H1 (cell line): ENCODE results near the gene MTCL3.

ENCODE experiments used
- CTCF ChIA-PET: fragments of 300-600 bp; sonication (Branson Sonifier 250); formaldehyde crosslinking; loops from one replicate; lab custom pipeline; 2021; ENCODE audit not compliant: partially characterized antibody; lab: Charles Lee
- POLR2A ChIA-PET: fragments of 300-600 bp; sonication (Branson Sonifier 250); formaldehyde crosslinking; loops from one replicate; lab custom pipeline; 2021; ENCODE audit warnings: inconsistent platforms; ENCODE audit not compliant: partially characterized antibody; lab: Charles Lee
- DNase-seq, 2 experiments: peaks; one replicate each; pipeline versions ENCODE4 v3.0.0 to v3.0.0-alpha.2; 2010 to 2022; ENCODE audit warnings: low spot score in 2 of 2, low read depth in 1 of 2, mixed read lengths in 1 of 2
- FAIRE-seq: peaks from 2 replicates; lab custom pipeline; 2011; peaks lifted over from hg19 to GRCh38; lab: Jason Lieb, UNC
- H2AFZ ChIP-seq: 2 replicates; pipeline ENCODE4 v1.8.1; 2012; ENCODE audit warnings: low read length, inconsistent platforms
- H2AK5ac ChIP-seq: 2 replicates; pipeline ENCODE4 v1.6.1; 2013; ENCODE audit warnings: low read depth, low read length
- H2BK120ac ChIP-seq: replicated peaks from 2 replicates; pipeline ENCODE3; 2013; ENCODE audit warnings: low read depth, low read length, inconsistent platforms
- H2BK12ac ChIP-seq: 2 replicates; pipeline ENCODE4 v1.6.1; 2013; ENCODE audit warnings: low read depth, low read length
- H2BK15ac ChIP-seq: 2 replicates; pipeline ENCODE4 v1.6.1; 2013; ENCODE audit warnings: low read length
- H2BK20ac ChIP-seq: 2 replicates; pipeline ENCODE4 v1.6.1; 2013; ENCODE audit warnings: low read length
- H2BK5ac ChIP-seq: 2 replicates; pipeline ENCODE4 v1.6.1; 2013; ENCODE audit warnings: low read depth, low read length
- H3K14ac ChIP-seq: 2 replicates; pipeline ENCODE4 v1.6.1; 2013; ENCODE audit warnings: inconsistent platforms; ENCODE audit not compliant: insufficient read length
- H3K18ac ChIP-seq: 2 replicates; pipeline ENCODE4 v1.6.1; 2013; ENCODE audit warnings: low read length; ENCODE audit errors: extremely low read depth
- H3K23ac ChIP-seq: 2 replicates; pipeline ENCODE4 v1.6.1; 2013; ENCODE audit warnings: inconsistent platforms; ENCODE audit not compliant: insufficient read length
- H3K23me2 ChIP-seq: 2 replicates; pipeline ENCODE4 v1.6.1; 2013; ENCODE audit warnings: low read depth, low read length
- H3K27ac ChIP-seq: 2 replicates; pipeline ENCODE4 v1.6.1; 2011; ENCODE audit warnings: low read depth, low read length, inconsistent platforms
- H3K27me3 ChIP-seq, 4 experiments: replicated peaks in 1 of 4; 1 replicate in 1 of 4; 2 replicates in 3 of 4; pipeline versions ENCODE4 v1.6.1 to v1.8.1; 2011 to 2013; ENCODE audit warnings: low read length in 3 of 4, mild to moderate bottlenecking in 3 of 4, inconsistent platforms in 2 of 4, mixed read lengths in 2 of 4, moderate library complexity in 1 of 4; ENCODE audit not compliant: control insufficient read depth in 3 of 4, insufficient read depth in 3 of 4; ENCODE audit errors: extremely low read depth in 1 of 4
- H3K36me3 ChIP-seq, 4 experiments: 2 replicates each; pipeline versions ENCODE4 v1.6.1 to v1.8.1; 2011 to 2013; ENCODE audit warnings: mild to moderate bottlenecking in 4 of 4, low read length in 3 of 4, moderate library complexity in 2 of 4, control low read depth in 1 of 4, inconsistent platforms in 1 of 4; ENCODE audit not compliant: insufficient read depth in 4 of 4, control insufficient read depth in 2 of 4
- H3K4ac ChIP-seq: replicated peaks from 2 replicates; pipeline ENCODE3; 2013; ENCODE audit warnings: low read length, low read depth, mixed read lengths, inconsistent platforms; ENCODE audit not compliant: insufficient read length
- H3K4me1 ChIP-seq, 4 experiments: replicated peaks in 1 of 4; 1 replicate in 1 of 4; 2 replicates in 3 of 4; pipeline versions ENCODE4 v1.6.1 to v1.8.1; 2011 to 2013; ENCODE audit warnings: low read length in 3 of 4, inconsistent platforms in 2 of 4, mixed read lengths in 1 of 4; ENCODE audit not compliant: insufficient read depth in 4 of 4, control insufficient read depth in 3 of 4
- H3K4me2 ChIP-seq, 2 experiments: 2 replicates each; pipeline versions ENCODE4 v1.6.1 to v1.8.1; 2011 to 2013; ENCODE audit warnings: low read depth in 2 of 2, low read length in 2 of 2, control low read depth in 1 of 2, inconsistent platforms in 1 of 2, mild to moderate bottlenecking in 1 of 2; ENCODE audit not compliant: insufficient read depth in 1 of 2
- H3K4me3 ChIP-seq, 4 experiments: fragments of 200-600, 300-600 bp in 1 of 4; sonication (generic), shearing (Covaris generic), sonication (Bioruptor Twin) in 1 of 4; 2 replicates each; pipeline versions ENCODE4 v1.5.1 to v1.8.1; 2011 to 2016; ENCODE audit warnings: low read length in 4 of 4, low read depth in 3 of 4, control low read depth in 2 of 4, inconsistent platforms in 2 of 4, mild to moderate bottlenecking in 2 of 4, mixed read lengths in 1 of 4, moderate library complexity in 1 of 4; ENCODE audit not compliant: insufficient read depth in 2 of 4; ENCODE audit errors: extremely low read depth in 1 of 4
- H3K56ac ChIP-seq: replicated peaks from 2 replicates; pipeline ENCODE3; 2013; ENCODE audit warnings: low read depth, mild to moderate bottlenecking, mixed read lengths, low read length, inconsistent platforms; ENCODE audit not compliant: insufficient read length
- H3K79me1 ChIP-seq: 2 replicates; pipeline ENCODE4 v1.6.1; 2013; ENCODE audit warnings: low read depth, low read length, control low read depth
- H3K79me2 ChIP-seq, 2 experiments: 2 replicates each; pipeline versions ENCODE4 v1.6.1 to v1.8.1; 2012 to 2013; ENCODE audit warnings: low read length in 2 of 2, mild to moderate bottlenecking in 2 of 2, inconsistent platforms in 1 of 2; ENCODE audit not compliant: insufficient read depth in 2 of 2, control insufficient read depth in 1 of 2
- H3K9ac ChIP-seq, 4 experiments: replicated peaks in 1 of 4; 1 replicate in 1 of 4; 2 replicates in 3 of 4; pipeline versions ENCODE4 v1.6.1 to v1.8.1; 2011 to 2013; ENCODE audit warnings: low read depth in 3 of 4, low read length in 3 of 4, control low read depth in 2 of 4, mild to moderate bottlenecking in 2 of 4, moderate library complexity in 2 of 4, inconsistent platforms in 1 of 4; ENCODE audit errors: extremely low read depth in 1 of 4
- H3K9me3 ChIP-seq, 2 experiments: 2 replicates each; pipeline versions ENCODE4 v1.6.1 to v1.8.1; 2012 to 2013; ENCODE audit warnings: mild to moderate bottlenecking in 2 of 2, moderate library complexity in 2 of 2, control low read depth in 1 of 2, inconsistent platforms in 1 of 2, low read depth in 1 of 2, low read length in 1 of 2, mixed read lengths in 1 of 2; ENCODE audit not compliant: insufficient read depth in 2 of 2
- H4K20me1 ChIP-seq, 2 experiments: replicated peaks in 1 of 2; 2 replicates each; pipeline versions ENCODE3 to v1.8.1; 2011 to 2013; ENCODE audit warnings: inconsistent platforms in 2 of 2, low read length in 2 of 2, mild to moderate bottlenecking in 1 of 2; ENCODE audit not compliant: insufficient read depth in 2 of 2, control insufficient read depth in 1 of 2
- H4K5ac ChIP-seq: 2 replicates; pipeline ENCODE4 v1.6.1; 2013; ENCODE audit warnings: low read length, low read depth, mixed read lengths, inconsistent platforms; ENCODE audit not compliant: insufficient read length
- H4K8ac ChIP-seq: 2 replicates; pipeline ENCODE4 v1.8.0; 2013; ENCODE audit warnings: mild to moderate bottlenecking, moderate library complexity, low read length, inconsistent platforms; ENCODE audit not compliant: insufficient read depth; ENCODE audit errors: extremely low read depth
- H4K91ac ChIP-seq: replicated peaks from 2 replicates; pipeline ENCODE3; 2013; ENCODE audit warnings: low read length, mixed read lengths, inconsistent platforms; ENCODE audit not compliant: insufficient read length
- CHD1 ChIP-seq: IDR thresholded peaks from 2 replicates; pipeline ENCODE4 v1.6.1; 2012; ENCODE audit warnings: low read depth, low read length, improper control_type of control experiment
- CHD2 ChIP-seq: IDR thresholded peaks from 2 replicates; pipeline ENCODE4 v1.6.1; 2012; ENCODE audit warnings: low read length, improper control_type of control experiment
- CTBP2 ChIP-seq: IDR thresholded peaks from 2 replicates; pipeline ENCODE4 v1.7.0; 2011; ENCODE audit warnings: borderline replicate concordance, mild to moderate bottlenecking, moderate library complexity, mixed read lengths, low read length; ENCODE audit not compliant: insufficient read depth, insufficient read length
- EZH2 ChIP-seq: fragments of 200-600 bp; sonication (generic); IDR thresholded peaks from 2 replicates; pipeline ENCODE4 v1.7.1; 2012; ENCODE audit warnings: low read depth, mild to moderate bottlenecking, moderate library complexity, low read length, inconsistent platforms; ENCODE audit not compliant: severe bottlenecking
- FOSL1 ChIP-seq: IDR thresholded peaks from 2 replicates; pipeline ENCODE4 v1.6.1; 2011; ENCODE audit warnings: mild to moderate bottlenecking, low read depth, low read length, moderate library complexity; ENCODE audit not compliant: insufficient read depth
- NANOG ChIP-seq: IDR thresholded peaks from 2 replicates; pipeline ENCODE4 v1.6.1; 2011; ENCODE audit warnings: low read length, low read depth, mild to moderate bottlenecking, inconsistent platforms; ENCODE audit not compliant: insufficient read depth, poor library complexity, severe bottlenecking
- POLR2A ChIP-seq, 2 experiments: IDR thresholded peaks; 1 replicate in 1 of 2; 2 replicates in 1 of 2; pipeline ENCODE4 v1.6.1; 2011; ENCODE audit warnings: low read depth in 2 of 2, low read length in 2 of 2, mild to moderate bottlenecking in 2 of 2; ENCODE audit errors: control extremely low read depth in 1 of 2
- SIX5 ChIP-seq: IDR thresholded peaks from 2 replicates; pipeline ENCODE4 v1.6.1; 2011; ENCODE audit warnings: mild to moderate bottlenecking, low read depth, low read length
- SP2 ChIP-seq: IDR thresholded peaks from 2 replicates; pipeline ENCODE4 v1.6.1; 2012; ENCODE audit warnings: mild to moderate bottlenecking, low read length, inconsistent platforms
- SP4 ChIP-seq: IDR thresholded peaks from 2 replicates; pipeline ENCODE4 v1.6.1; 2012; ENCODE audit warnings: low read length, inconsistent platforms
- TAF1 ChIP-seq: IDR thresholded peaks from 2 replicates; pipeline ENCODE4 v1.6.1; 2011; ENCODE audit warnings: mild to moderate bottlenecking, low read depth, low read length
- TAF7 ChIP-seq: optimal IDR thresholded peaks from 2 replicates; pipeline ENCODE3; 2011; ENCODE audit warnings: low read depth, mild to moderate bottlenecking, inconsistent platforms, low read length, moderate library complexity, borderline replicate concordance
- TBP ChIP-seq: IDR thresholded peaks from 2 replicates; pipeline ENCODE4 v1.6.1; 2011; ENCODE audit warnings: low read depth, low read length, improper control_type of control experiment
- WGBS, 2 experiments: shearing (Covaris generic) in 1 of 2; methylation state at CpG; one replicate each; pipeline versions ENCODE4 v1.1.6 to v1.1.7; 2013 to 2015; ENCODE audit warnings: low lambda C conversion rate in 2 of 2, mixed read lengths in 2 of 2, inconsistent platforms in 1 of 2, low coverage in 1 of 2, missing lambda C conversion rate in 1 of 2; ENCODE audit not compliant: insufficient replicate concordance in 2 of 2, insufficient coverage in 1 of 2, insufficient read length in 1 of 2; ENCODE audit errors: extremely low coverage in 1 of 2, missing lambda C conversion rate in 1 of 2; 5-methylcytosine and 5-hydroxymethylcytosine counted together
- TF ChIP-seq, protein P1 (sequence below): IDR thresholded peaks from 2 replicates; pipeline ENCODE4 v1.6.1; 2012; ENCODE audit warnings: inconsistent platforms
- TF ChIP-seq, protein P2 (sequence below): IDR thresholded peaks from 2 replicates; pipeline ENCODE4 v1.6.1; 2012; ENCODE audit warnings: inconsistent platforms

Gene MTCL3

DNA sequence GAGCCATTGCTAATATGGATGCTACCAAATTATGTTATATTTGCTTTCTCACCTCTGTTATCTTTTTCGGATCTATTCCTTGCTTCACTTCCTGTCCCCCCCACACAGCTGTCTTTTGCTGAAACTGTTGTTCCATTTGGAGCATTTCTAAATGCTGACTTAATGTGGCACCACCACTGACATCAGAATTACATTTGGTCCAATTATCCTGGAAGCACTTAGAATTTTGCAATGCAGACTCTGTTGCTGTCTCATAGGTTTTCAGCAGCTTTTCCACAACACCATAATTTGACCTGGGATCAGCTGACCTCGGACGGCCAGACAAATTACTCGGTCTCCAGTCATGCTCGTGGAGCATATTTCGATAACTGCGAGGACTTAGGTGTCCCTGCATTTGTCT lies 72.8 kb downstream of the MTCL3 start:
- no peak overlapping the region for H3K4me2 ChIP-seq
- no peak overlapping the region for H3K4ac ChIP-seq
- no peak overlapping the region for H2BK15ac ChIP-seq
- H3K27me3 ChIP-seq: no peaks in the 10 kb centered on the region
- DNase-seq (no peak), FAIRE-seq (no peak)
- no peaks in the 10 kb centered on the region for H3K9me3 ChIP-seq
- no peak overlapping the region for H3K18ac ChIP-seq
- H3K4me1 ChIP-seq: no peaks in the 10 kb centered on the region
- H2AK5ac ChIP-seq: no peak overlapping the region
- no peak overlapping the region for H3K27ac ChIP-seq
- no peak overlapping the region for H3K23ac ChIP-seq
- ChIA-PET CTCF (interaction anchor here (1.2 to 2.6 kb wide), 3 partner anchors 13 to 70 kb away, joined by 3 to 9 read pairs (median 7); partner anchors contain the start of gene KIAA0408), POLR2A (no interaction called here)
- peaks cover 2 to 26% (median 13%) of the 10 kb centered on the region in 4 experiments for H3K36me3 ChIP-seq
- no peak overlapping the region for H4K91ac ChIP-seq
- H3K56ac ChIP-seq: no peak overlapping the region
- H3K4me3 ChIP-seq: no peak overlapping the region
- H3K23me2 ChIP-seq: no peaks in the 10 kb centered on the region
- H2BK120ac ChIP-seq: no peak overlapping the region
- no peaks in the 10 kb centered on the region for H3K79me1 ChIP-seq
- 92% methylated on average over 7 of the region's 7 CpGs; no CpG with 5 or more reads in 1 of the 2 experiments for WGBS, 2 experiments
- no peak overlapping the region for H3K14ac ChIP-seq
- no peak overlapping the region for H2BK12ac ChIP-seq
- H4K8ac ChIP-seq: no peak overlapping the region
- H3K9ac ChIP-seq: no peak overlapping the region
- H4K20me1 ChIP-seq: no peaks in the 10 kb centered on the region
- no peak overlapping the region for H2BK5ac ChIP-seq
- no peak overlapping the region for H2AFZ ChIP-seq
- H4K5ac ChIP-seq: no peak overlapping the region
- no peaks in the 10 kb centered on the region for H3K79me2 ChIP-seq
- H2BK20ac ChIP-seq: no peak overlapping the region
- TF ChIP-seq CTBP2: no peak
- no peak for TF ChIP-seq SIX5
- TF ChIP-seq FOSL1: no peak
- no peak for TF ChIP-seq SP2
- no peak for TF ChIP-seq NANOG
- TF ChIP-seq TAF7: no peak
- no peak for TF ChIP-seq EZH2
- no peak for TF ChIP-seq POLR2A (IDR thresholded peaks at IDR 0.05; ENCODE audit: control extremely low read depth in 1 of 2, low read depth in 2 of 2, low read length in 2 of 2)
- no peak for TF ChIP-seq CHD2
- no peak for TF ChIP-seq TAF1
- TF ChIP-seq, protein P1, sequence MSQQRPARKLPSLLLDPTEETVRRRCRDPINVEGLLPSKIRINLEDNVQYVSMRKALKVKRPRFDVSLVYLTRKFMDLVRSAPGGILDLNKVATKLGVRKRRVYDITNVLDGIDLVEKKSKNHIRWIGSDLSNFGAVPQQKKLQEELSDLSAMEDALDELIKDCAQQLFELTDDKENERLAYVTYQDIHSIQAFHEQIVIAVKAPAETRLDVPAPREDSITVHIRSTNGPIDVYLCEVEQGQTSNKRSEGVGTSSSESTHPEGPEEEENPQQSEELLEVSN: no peak
- no peak for TF ChIP-seq CHD1
- no peak for TF ChIP-seq SP4
- TF ChIP-seq TBP: no peak
- TF ChIP-seq, protein P2, sequence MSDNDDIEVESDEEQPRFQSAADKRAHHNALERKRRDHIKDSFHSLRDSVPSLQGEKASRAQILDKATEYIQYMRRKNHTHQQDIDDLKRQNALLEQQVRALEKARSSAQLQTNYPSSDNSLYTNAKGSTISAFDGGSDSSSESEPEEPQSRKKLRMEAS: no peak
